Hepatocyte (in vitro differentiated cells): ENCODE measurements around the gene DTL. TPM values are rescaled to one million over a fixed set of nuclear protein-coding genes. Genes with fewer than 3 reads are reported as not detected.

Experiments used
- DNase-seq: peaks from one replicate; pipeline ENCODE4 v3.0.0-alpha.2; 2016; ENCODE audit warnings: low spot score
- H2AFZ ChIP-seq: fragments of 200-600 bp; sonication (generic); 2 replicates; pipeline ENCODE4 v1.6.0; 2016; ENCODE audit warnings: antibody characterized with exemption, mild to moderate bottlenecking
- H3K27ac ChIP-seq: fragments of 200-600 bp; sonication (generic); 2 replicates; pipeline ENCODE4 v1.5.1; 2016; ENCODE audit warnings: mild to moderate bottlenecking
- H3K27me3 ChIP-seq: fragments of 200-600 bp; sonication (generic); 2 replicates; pipeline ENCODE4 v1.6.1; 2016
- H3K36me3 ChIP-seq: fragments of 200-600 bp; sonication (generic); replicated peaks from 2 replicates; pipeline ENCODE4 v1.5.1; 2016; ENCODE audit warnings: low read depth; ENCODE audit not compliant: insufficient read depth
- H3K4me1 ChIP-seq: fragments of 200-600 bp; sonication (generic); 2 replicates; pipeline ENCODE4 v1.5.1; 2016; ENCODE audit warnings: mild to moderate bottlenecking, moderate library complexity; ENCODE audit not compliant: insufficient read depth
- H3K4me2 ChIP-seq: fragments of 200-600 bp; sonication (generic); 2 replicates; pipeline ENCODE4 v1.6.0; 2016
- H3K4me3 ChIP-seq: fragments of 200-600 bp; sonication (generic); 2 replicates; pipeline ENCODE4 v1.5.1; 2016; ENCODE audit warnings: mild to moderate bottlenecking
- H3K79me2 ChIP-seq: fragments of 200-600 bp; sonication (generic); 2 replicates; pipeline ENCODE4 v1.6.0; 2017; ENCODE audit warnings: mild to moderate bottlenecking
- H3K9me2 ChIP-seq: fragments of 200-600 bp; sonication (generic); replicated peaks from 2 replicates; pipeline ENCODE4 v1.6.0; 2017; ENCODE audit warnings: mild to moderate bottlenecking; ENCODE audit not compliant: insufficient read depth
- H3K9me3 ChIP-seq: fragments of 200-600 bp; sonication (generic); 2 replicates; pipeline ENCODE4 v1.5.1; 2016; ENCODE audit warnings: low read depth, mild to moderate bottlenecking
- H4K20me1 ChIP-seq: fragments of 200-600 bp; sonication (generic); 2 replicates; pipeline ENCODE4 v1.6.0; 2016; ENCODE audit warnings: mild to moderate bottlenecking; ENCODE audit not compliant: insufficient read depth, poor library complexity, severe bottlenecking
- EZH2 ChIP-seq: fragments of 200-600 bp; sonication (generic); IDR thresholded peaks from 2 replicates; pipeline ENCODE4 v1.6.1; 2016; ENCODE audit warnings: antibody characterized with exemption, mild to moderate bottlenecking, borderline replicate concordance
- EZH2phosphoT487 ChIP-seq: fragments of 200-600 bp; sonication (generic); IDR thresholded peaks from one replicate; pipeline ENCODE4 v1.6.1; 2018; ENCODE audit warnings: antibody characterized with exemption, mild to moderate bottlenecking, low read depth, moderate library complexity; ENCODE audit not compliant: unreplicated experiment, severe bottlenecking
- WGBS: methylation state at CpG from one replicate; pipeline ENCODE4 v1.1.6; 2016; ENCODE audit warnings: low lambda C conversion rate; ENCODE audit errors: missing lambda C conversion rate; 5-methylcytosine and 5-hydroxymethylcytosine counted together
- polyA plus RNA-seq: library from polyadenylated mRNA; unstranded; fragments of >200 nt; fragmentation: Nextera tagmentation; extraction: Ambion mirVana; gene quantifications from 2 replicates; pipeline ENCODE4 v1.2.1, GENCODE V29; 2016
- total RNA-seq: library from RNA; depleted of rRNA; stranded (reverse); fragments of >200 nt; gene quantifications from 2 replicates; pipeline ENCODE4 v1.2.3, GENCODE V29; 2014
- TF ChIP-seq, protein P1 (sequence below): fragments of 200-600 bp; sonication (generic); IDR thresholded peaks from 2 replicates; pipeline ENCODE4 v1.5.1; 2016; ENCODE audit warnings: antibody characterized with exemption, mild to moderate bottlenecking; ENCODE audit not compliant: poor library complexity

Gene DTL
- total and polyA plus RNA-seq, 2 experiments from 2014 or later = 3.1 to 6.7 TPM

DNA sequence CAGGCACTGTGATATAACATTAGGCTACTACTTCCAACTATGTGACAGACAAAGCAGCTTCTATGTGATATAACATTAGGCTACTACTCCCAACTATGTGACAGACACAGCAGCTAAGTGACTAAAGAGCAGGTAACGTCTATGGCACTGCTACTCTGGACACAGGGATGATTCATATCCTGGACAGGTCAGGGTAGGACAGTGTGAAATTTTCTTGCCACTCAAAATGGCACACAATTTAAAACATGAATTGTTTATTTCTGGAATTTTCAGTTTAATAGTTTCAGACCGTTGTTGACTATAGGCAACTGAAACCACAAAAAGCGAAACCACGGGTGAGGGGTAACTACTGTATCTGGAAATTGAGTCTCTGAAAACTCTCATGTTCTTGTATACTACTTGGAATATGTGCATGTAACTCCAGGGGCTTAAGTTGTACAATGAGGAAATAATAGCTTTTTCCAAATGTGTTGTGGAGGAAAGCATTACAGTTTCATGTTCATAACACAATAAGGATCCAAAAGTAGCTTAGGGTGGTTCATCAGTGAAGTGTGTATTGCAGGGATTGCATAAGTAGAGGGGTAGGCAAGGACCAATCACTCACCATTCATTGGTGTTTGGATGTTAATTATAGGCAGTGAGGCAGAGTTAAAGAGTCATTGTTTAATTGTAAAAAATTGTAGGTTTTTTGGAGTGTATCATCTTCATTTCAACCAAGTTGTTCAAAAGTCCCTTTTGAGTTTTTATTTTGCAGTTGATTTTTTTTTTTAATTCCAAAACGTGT is 5.3 kb downstream of the DTL start:
- H3K27ac ChIP-seq = no peak overlapping the region
- TF ChIP-seq, protein P1, sequence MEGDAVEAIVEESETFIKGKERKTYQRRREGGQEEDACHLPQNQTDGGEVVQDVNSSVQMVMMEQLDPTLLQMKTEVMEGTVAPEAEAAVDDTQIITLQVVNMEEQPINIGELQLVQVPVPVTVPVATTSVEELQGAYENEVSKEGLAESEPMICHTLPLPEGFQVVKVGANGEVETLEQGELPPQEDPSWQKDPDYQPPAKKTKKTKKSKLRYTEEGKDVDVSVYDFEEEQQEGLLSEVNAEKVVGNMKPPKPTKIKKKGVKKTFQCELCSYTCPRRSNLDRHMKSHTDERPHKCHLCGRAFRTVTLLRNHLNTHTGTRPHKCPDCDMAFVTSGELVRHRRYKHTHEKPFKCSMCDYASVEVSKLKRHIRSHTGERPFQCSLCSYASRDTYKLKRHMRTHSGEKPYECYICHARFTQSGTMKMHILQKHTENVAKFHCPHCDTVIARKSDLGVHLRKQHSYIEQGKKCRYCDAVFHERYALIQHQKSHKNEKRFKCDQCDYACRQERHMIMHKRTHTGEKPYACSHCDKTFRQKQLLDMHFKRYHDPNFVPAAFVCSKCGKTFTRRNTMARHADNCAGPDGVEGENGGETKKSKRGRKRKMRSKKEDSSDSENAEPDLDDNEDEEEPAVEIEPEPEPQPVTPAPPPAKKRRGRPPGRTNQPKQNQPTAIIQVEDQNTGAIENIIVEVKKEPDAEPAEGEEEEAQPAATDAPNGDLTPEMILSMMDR = no peak
- TF ChIP-seq EZH2 (no peak), EZH2phosphoT487 (no peak)
- no peak overlapping the region for H3K4me3 ChIP-seq
- no peak overlapping the region for H2AFZ ChIP-seq
- H3K9me3 ChIP-seq = no peaks in the 10 kb centered on the region
- peaks cover 34% of the 10 kb centered on the region for H3K79me2 ChIP-seq
- 82% methylated on average over 5 of the region's 5 CpGs for WGBS
- H3K9me2 ChIP-seq = no peaks in the 10 kb centered on the region
- H3K27me3 ChIP-seq = no peaks in the 10 kb centered on the region
- no peaks in the 10 kb centered on the region for H3K36me3 ChIP-seq
- no peak overlapping the region for H3K4me2 ChIP-seq
- no peak for DNase-seq
- H4K20me1 ChIP-seq = no peaks in the 10 kb centered on the region
- H3K4me1 ChIP-seq = no peaks in the 10 kb centered on the region

- Histone ChIP-seq H3K27me3 (no peaks in the 10 kb centered on the region), H3K36me3 (no peaks in the 10 kb centered on the region), H3K9me3 (no peaks in the 10 kb centered on the region), H3K9me2 (no peaks in the 10 kb centered on the region), H4K20me1 (no peaks in the 10 kb centered on the region), H3K4me2 (no peak overlapping the region), H3K4me1 (no peaks in the 10 kb centered on the region), H3K4me3 (no peak overlapping the region), H3K27ac (no peak overlapping the region), H2AFZ (no peak overlapping the region), H3K79me2 (peaks cover 20% of the 10 kb centered on the region)
- TF ChIP-seq EZH2phosphoT487 (no peak), EZH2 (no peak)
- TF ChIP-seq, protein P1 = no peak
- no peak for DNase-seq
Measured at GRCh38 chr1:212042436-212042835, 6.9 kb downstream of the DTL start.

DNA sequence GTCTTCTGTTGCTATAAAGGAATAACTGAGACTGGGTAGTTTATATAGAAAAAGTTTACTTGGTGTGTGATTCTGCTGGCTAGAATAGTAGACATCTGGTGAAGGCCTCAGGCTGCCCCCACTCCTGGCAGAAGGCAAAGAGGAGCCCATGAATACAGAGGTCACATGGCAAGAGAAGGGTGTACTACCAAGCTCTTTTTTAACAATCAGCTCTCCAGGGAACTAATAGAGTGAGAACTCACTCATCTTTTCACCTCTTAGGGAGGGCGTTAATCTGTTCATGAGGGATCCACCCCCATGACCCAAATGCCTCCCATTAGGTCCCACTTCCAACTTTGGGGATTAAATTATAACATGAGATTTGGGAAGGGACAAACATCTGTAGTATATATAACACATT is 9.3 kb downstream of the DTL start:
- H3K4me3 ChIP-seq = no peak overlapping the region
- H2AFZ ChIP-seq = no peak overlapping the region
- no peak overlapping the region for H3K4me2 ChIP-seq
- no peak for DNase-seq
- no peaks in the 10 kb centered on the region for H3K9me2 ChIP-seq
- no peak overlapping the region for H3K27ac ChIP-seq
- H3K4me1 ChIP-seq = no peaks in the 10 kb centered on the region
- TF ChIP-seq EZH2phosphoT487 (no peak), EZH2 (no peak)
- TF ChIP-seq, protein P1 = no peak
- 91% methylated on average over 1 of the region's 1 CpG for WGBS
- H3K79me2 ChIP-seq = peaks cover 11% of the 10 kb centered on the region
- no peaks in the 10 kb centered on the region for H3K36me3 ChIP-seq
- H3K27me3 ChIP-seq = no peaks in the 10 kb centered on the region
- H4K20me1 ChIP-seq = no peaks in the 10 kb centered on the region
- no peaks in the 10 kb centered on the region for H3K9me3 ChIP-seq
